Stimulated activated CD4-positive, alpha-beta T cell treated with anti-CD3 and anti-CD28 coated beads, Interleukin-1b, Interleukin-23, amount 100 ng/mL, for 24 hours (primary cell): ENCODE results near the gene HPSE2.

ENCODE experiments used
- DNase-seq, 4 experiments: peaks; one replicate each; pipeline ENCODE4 v3.0.0-alpha.2; 2020; ENCODE audit warnings: low read depth in 4 of 4, low spot score in 1 of 4

The HPSE2 gene

GRCh38 chr10:98855403-98856189 is 380.1 kb downstream of the HPSE2 start:
- no peak for DNase-seq

GRCh38 chr10:98852686-98853085 is 383.0 kb downstream of the HPSE2 start:
- no peak for DNase-seq

- no peak for DNase-seq
These were observed 387.3 kb downstream of the HPSE2 start for GRCh38 chr10:98848361-98848760.

GRCh38 chr10:98846787-98847186 is 388.9 kb downstream of the HPSE2 start:
- no peak for DNase-seq

DNA sequence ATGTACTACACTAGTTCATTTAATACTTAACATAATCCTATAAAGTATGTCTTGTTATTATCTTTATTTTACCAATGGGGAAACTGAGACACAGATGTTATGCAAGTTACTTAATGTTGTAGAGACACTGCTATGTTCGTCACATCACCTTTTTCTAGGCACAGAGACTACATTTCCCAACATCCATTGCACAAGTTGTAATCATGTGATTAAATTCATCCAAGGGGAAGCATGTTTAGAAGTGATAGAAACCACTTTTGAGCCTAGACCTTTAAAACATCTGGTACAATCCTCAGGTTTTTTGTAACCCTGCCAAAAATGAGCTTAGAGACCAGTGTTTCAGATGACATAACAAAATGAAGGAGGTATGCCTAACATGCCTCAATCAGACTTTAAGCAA is 402.1 kb downstream of the HPSE2 start:
- no peak for DNase-seq

DNA sequence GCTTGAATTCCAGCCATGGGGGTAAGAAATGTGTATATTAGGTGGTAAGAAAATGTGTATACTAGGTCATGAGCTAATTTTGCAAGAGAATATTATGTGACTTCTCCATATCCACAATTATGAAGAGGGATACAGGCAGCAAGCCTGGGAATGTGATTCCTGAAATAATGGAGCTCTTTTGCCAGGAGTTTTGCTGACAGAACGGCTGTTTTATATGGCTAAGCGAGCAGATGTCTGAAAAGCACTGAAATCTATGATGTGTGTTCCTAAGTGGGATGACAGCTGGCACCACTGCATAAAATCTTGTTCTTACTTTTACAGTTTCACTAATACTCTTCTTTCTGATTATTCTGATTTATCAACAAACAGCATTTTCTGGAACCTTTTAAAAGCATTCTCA is 402.9 kb downstream of the HPSE2 start:
- no peak for DNase-seq

GRCh38 chr10:98832196-98832595 is 403.5 kb downstream of the HPSE2 start:
- no peak for DNase-seq

DNA sequence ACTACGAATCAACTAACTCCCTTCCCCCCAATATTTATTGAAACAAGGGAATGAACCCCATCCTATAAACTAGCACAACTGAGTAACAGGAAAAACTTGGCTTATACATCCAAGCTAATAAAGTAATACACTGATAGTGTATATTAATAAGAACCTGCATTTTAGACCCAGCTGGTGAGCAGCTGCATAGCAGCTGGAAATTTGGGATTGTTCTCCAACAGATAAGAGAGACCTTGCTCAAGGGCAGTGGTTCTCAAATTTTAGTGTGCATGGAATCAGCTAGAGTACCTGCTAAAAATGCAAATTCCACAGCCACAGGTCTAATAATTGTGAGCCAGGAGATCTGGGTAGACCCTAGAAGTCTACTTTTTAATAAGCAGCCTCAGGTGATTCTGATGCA is 404.3 kb downstream of the HPSE2 start:
- DNase-seq = no peak

DNA sequence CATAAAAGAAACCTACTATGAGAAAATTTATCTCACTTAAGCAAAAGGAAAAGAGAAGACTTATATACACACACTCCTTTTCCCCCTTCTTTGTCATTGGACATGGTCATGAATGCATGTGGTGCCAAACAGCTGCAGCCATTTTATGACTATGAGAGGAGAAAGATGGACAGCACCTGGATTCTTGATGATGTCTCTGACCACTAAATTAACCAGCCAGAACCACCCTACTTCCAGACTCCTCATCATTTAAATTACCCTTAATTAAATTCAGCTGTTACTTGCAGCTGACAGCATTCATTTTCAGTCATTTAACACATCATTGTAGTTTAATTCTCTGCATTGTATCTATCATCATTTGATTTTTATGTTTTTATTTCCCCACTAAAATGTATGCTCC is 409.9 kb downstream of the HPSE2 start:
- DNase-seq = no peak

- no peak for DNase-seq
These were observed 418.3 kb downstream of the HPSE2 start for GRCh38 chr10:98817396-98817795.

DNA sequence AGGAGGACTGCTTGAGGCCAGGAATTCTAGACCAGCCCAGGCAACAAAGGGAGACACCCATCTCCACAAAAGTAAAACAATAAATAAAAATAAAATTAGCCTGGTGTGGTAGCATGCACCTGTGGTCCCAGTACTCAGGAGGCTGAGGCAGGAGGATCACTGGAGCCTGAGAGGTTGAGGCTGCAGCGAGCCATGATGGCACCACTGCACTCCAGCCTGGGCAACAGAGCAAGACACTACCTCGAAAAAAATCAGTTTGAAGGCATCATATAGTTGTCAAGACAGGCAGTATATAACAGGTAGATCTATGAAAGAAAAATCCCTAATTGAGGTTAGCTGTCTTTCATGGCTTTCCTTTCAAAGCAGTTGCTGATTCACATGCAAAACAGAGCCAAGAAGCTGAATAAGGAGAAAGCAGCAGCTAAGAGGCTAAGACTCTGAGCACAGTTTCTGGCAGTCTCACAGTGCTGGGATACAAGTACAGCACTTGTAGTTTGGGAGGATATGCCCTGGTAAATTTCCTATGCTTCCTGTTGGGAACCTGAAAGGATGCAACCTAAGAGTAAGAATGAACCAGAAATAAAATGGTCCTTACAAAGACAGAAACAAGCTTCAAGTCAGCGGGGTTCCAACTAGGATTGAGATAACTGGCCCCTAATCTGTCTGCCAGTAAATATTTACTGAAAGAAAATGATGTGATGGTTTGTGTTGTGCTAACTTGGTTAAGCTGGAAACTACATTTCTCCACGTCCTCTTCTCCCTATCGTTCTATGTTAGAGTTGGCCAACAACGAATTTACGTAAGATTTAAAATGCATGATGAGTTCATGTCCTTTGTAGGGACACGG is 420.4 kb downstream of the HPSE2 start:
- no peak for DNase-seq

- no peak for DNase-seq
These were observed 421.2 kb downstream of the HPSE2 start for GRCh38 chr10:98814470-98814869.

DNA sequence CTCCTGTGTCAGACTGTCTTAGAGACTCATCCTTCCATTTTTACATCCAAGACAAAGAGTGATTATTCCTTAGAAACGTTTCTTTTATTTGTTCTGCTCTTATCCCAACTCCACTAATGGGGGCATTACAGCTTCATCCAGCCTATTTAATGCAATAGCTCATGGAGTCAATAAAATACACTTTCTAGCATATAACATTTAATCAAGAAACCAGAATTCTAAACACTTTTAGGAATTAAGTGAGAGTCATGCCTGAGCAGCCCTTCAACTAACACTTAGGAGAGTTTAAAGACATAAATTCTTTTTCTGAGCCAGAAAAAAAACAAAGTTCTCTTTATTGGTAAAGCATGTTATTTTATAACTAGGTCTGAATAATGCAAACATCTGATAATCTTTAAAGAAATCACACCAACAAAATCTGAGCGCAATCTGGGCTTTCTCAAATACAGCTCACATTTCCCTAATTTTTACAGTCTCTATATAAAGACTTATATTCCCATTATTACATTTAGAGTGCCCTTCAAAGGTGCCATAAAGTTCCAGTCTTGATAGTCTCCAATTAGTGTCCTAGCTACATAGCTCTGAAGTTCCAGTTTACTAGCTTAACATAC is 427.3 kb downstream of the HPSE2 start:
- no peak for DNase-seq

DNA sequence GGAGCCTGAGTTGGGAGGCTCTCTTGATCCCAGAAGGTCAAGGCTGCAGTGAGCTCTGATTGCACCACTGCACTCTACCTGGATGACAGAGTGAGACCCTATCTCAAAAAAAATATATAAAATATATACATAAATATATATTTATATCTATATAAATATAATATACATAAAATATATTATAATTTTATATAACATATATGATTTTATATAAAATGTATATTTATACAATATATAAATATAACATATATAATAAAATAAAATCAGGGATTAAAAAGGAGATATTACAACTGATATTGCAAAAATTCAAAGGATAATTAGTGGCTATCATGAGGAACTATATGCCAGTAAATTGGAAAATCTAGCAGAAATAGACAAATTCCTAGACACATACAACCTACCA is 435.4 kb downstream of the HPSE2 start:
- no peak for DNase-seq

- no peak for DNase-seq
These were observed 440.2 kb downstream of the HPSE2 start for GRCh38 chr10:98795467-98795866.

- DNase-seq = no peak
These were observed 444.8 kb downstream of the HPSE2 start for GRCh38 chr10:98790817-98791216.

GRCh38 chr10:98778277-98778759 is 457.3 kb downstream of the HPSE2 start:
- DNase-seq = no peak

- DNase-seq = no peak
These were observed 477.2 kb downstream of the HPSE2 start for GRCh38 chr10:98758463-98758862.

GRCh38 chr10:98748298-98748697 is 487.4 kb downstream of the HPSE2 start:
- no peak for DNase-seq

- DNase-seq = no peak
These were observed 490.0 kb downstream of the HPSE2 start for GRCh38 chr10:98745645-98746044.

- no peak for DNase-seq
These were observed 515.1 kb downstream of the HPSE2 start for GRCh38 chr10:98720551-98720950.

GRCh38 chr10:98713586-98713985 is 522.1 kb downstream of the HPSE2 start:
- DNase-seq = no peak
